Measurements from ENCODE around the gene SPACA5B.
"Not testable (repeated sequence)": the region's sequence is repeated elsewhere in the genome, so short reads cannot be mapped to it uniquely, and the experiment has no call there.

The SPACA5B gene

DNA sequence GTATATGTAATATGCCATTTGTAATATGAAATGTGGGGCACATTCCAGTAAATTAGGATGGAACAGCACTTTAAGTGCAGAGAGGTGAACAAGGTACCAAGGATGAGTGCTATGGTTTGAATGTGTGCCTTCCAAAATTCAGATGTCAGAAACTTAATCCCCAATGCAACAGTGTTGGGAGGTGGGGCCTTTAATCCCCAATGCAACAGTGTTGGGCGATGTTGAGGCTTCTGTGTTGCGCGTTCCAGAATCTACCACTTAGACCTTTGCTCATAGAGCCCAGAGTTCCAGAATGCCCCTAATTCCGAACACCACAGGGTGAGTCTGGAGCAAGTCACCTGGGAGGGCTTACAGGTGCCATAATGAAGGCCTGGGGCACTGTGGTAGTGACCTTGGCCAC is at the start of gene SPACA5B:
Gene SPACA5B, plus strand, starts transcription at position 301 of the 400 bp plus-strand sequence. Its CDS starts 62 bp downstream, at position 363.
- not testable (repeated sequence) for DNase-seq

GRCh38 chrX:48083212-48083611 is 47.2 kb upstream of the SPACA5B start:
- DNase-seq: no peak

DNA sequence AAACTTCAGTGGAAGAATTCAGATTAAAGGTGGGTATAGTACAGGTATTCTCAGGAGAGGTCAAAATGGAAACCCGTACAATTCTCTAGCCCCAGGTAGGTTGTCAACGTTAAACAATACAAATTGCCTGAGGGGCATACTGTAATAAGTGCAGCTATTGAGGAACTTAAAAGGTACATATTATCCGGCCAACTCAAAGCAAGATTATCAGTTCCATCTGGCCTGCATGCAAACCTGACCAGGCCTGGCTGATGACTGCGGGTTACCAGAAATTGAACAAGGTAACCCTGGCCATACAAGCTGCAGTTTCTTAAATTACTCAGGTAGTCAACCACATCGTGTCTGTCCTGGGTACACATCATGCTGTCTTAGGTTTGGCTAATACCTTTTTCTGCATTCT is 46.7 kb upstream of the SPACA5B start:
- no peak for DNase-seq

GRCh38 chrX:48086082-48086481 is 44.3 kb upstream of the SPACA5B start:
- no peak for DNase-seq

- no peak for DNase-seq
Observed at GRCh38 chrX:48090123-48090522, 40.3 kb upstream of the SPACA5B start.

DNA sequence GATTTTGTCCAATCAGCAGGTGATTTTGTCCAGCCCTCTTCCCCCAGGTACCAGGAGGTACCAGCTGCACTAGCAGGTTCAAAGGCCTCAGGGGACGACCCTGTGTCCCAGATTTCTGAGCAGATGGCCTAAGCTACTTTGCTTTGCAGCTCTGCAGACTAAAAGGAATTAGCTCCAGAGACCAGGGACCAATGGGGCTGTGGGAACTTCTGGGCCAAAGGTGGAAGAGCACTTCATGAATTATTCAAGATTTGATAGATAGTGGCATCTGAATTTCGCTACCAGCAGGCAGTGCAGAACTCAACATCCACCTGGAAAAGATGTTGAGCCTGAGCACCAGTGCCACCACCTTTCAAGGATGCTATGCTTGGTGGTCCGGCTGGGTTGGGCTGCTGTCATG is 37.9 kb upstream of the SPACA5B start:
- not testable (repeated sequence) for DNase-seq

DNA sequence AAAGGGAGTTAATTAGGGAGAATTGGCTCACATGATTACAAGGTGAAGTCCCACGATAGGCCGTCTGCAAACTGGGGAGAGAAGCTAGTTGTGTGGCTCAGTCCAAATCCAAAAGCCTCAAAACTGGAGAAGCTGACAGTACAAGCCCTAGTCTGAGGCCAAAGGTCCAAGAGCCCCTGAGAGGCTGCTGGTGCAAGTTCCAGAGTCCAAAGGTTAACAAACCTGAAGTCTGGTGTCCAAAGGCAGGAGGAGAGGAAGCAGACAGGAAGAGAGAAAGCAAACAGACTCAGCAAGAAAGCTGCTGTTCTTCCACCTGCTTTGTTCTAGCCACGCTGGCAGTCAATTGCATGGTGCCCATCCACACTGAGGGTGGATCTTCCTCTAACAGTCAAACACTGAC is 29.0 kb upstream of the SPACA5B start:
- DNase-seq: no peak

DNA sequence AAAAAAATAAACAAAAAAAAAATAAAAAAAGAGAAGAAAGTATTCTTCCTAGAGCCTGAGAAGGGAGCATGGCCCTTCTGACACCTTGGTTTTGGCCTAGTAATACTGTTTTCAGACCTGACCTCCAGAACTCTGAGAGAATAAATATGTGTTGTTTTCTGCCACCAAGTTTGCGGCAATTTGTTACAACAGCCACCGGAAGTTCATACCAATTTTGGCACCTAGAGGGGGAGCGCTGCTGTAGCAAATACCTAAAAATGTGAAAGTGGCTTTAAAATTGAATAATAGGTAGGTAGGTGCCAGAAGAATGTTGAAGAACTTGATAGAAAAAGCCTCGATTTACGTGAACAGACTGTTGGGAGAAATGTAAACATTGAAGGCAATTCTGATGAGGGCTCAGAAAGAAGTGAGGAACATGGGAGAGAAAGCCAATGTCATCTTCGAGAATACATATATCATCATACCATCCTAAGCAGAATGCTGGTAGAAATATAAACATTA is 27.5 kb upstream of the SPACA5B start:
- DNase-seq: no peak

DNA sequence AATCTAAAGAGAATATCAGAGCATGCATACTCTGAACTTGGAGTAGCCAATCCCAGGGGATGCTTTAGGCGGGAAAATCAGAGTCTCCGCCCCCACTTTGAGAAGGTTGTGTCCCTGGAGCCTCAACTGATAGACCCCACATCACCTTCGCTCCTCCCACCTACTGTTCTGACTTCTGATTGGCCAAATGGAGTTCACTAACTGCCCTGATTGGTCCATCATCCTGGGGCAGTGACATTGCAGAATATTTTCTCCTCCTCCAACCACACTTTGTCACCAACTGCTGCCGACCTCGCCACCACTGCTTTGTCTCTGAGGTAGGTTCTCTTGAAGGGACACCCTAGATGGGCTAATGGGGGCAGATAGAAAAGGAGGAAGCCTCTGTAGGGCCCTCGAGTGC is 22.7 kb upstream of the SPACA5B start:
- no peak for DNase-seq

- DNase-seq: not testable (repeated sequence)
Observed at GRCh38 chrX:48125286-48125685, 5.1 kb upstream of the SPACA5B start.

- not testable (repeated sequence) for DNase-seq
Observed at GRCh38 chrX:48132308-48132844, 1.9 kb downstream of the SPACA5B start.

- DNase-seq: not testable (repeated sequence)
Observed at GRCh38 chrX:48139076-48139475, 8.7 kb downstream of the SPACA5B start.

GRCh38 chrX:48141810-48142508 is 11.5 kb downstream of the SPACA5B start:
- DNase-seq: not testable (repeated sequence)

DNA sequence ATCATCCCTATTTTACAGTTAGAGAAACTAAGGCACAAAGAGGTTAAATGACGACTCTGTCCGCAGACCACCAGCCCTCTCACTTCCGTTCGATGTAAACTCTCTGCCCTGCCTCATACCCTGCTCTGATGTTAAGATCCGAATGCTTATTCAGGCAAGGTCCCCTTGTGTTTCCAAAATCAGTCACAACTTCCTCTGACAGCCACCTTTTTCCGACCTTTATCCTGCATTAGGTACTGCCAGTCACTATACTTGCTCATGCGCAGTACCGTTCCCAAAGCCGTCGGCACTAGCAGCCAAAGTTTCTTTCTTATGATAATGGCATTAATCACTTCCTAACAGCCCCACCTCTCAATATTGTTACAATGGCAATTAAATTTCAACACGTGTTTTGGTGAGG is 12.3 kb downstream of the SPACA5B start:
- DNase-seq: not testable (repeated sequence)

DNA sequence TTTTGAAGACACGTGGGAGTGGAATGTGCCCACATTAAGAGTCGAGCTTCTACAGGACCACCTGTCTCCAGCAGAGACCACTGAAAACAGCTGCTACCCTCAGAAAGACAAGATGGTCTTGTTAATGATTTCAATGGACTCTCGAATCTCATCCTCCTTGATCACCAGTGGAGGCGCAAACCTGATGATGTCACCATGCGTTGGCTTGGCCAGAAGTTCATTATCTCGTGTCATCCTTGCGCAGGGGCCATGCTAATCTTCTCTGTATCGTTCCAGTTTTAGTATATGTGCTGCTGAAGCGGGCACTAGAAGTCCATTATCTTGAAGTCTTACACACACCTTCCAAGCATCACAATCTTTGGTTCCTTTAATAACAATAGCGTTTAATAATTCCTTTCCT is 23.3 kb downstream of the SPACA5B start:
- DNase-seq: no peak

- DNase-seq: no peak
Observed at GRCh38 chrX:48154796-48155195, 24.4 kb downstream of the SPACA5B start.

- DNase-seq: no peak
Observed at GRCh38 chrX:48156014-48156413, 25.6 kb downstream of the SPACA5B start.

GRCh38 chrX:48165241-48165640 is 34.8 kb downstream of the SPACA5B start:
- no peak for DNase-seq

DNA sequence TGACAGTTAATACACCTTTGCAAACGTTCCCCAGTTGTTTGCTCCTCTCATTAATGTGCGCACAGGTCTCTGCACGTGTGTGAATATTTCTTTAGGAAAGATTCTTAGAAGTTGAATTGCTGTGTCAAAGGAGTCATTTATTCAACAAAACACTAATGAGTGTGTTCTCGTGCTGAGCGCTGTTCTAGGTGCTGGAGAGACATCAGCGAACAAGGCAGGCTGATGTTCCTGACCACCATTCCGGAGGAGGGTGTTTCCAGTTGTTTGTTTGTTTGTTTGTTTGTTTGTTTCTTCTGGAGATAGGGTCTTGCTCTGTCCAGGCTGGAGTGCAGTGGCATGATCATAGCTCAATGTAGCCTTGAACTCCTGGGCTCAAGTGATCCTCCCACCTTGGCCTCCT is 35.9 kb downstream of the SPACA5B start:
- not testable (repeated sequence) for DNase-seq

- DNase-seq: no peak
Observed at GRCh38 chrX:48179691-48180090, 49.3 kb downstream of the SPACA5B start.

DNA sequence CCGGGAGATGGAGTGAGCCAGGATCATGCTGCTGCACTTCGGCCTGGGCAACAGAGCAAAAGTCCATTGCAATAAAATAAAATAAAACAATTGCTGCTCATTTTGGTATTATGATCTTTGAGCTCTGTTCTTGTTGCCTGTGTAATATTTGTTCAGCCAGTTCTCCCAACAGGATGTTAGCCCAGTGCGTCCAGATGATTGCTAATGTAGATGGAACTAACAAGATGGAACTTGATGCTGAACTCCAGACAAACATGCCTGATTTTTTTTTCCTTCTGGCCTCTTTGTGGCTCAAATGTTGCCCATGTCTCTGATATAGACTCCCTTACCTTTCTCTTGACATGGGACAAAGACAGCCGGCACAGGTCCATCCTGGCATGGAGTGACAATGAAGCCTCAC is 50.4 kb downstream of the SPACA5B start:
- no peak for DNase-seq

GRCh38 chrX:48181882-48182281 is 51.5 kb downstream of the SPACA5B start:
- DNase-seq: not testable (repeated sequence)
